ENCODE measurements around the gene FN1. TPM values are rescaled to one million over a fixed set of nuclear protein-coding genes. Genes with fewer than 3 reads are reported as not detected.

Gene FN1
- polyA plus RNA-seq, 1 of the 3 experiments (the other 2 are of a cell fraction), result 1,671 TPM

DNA sequence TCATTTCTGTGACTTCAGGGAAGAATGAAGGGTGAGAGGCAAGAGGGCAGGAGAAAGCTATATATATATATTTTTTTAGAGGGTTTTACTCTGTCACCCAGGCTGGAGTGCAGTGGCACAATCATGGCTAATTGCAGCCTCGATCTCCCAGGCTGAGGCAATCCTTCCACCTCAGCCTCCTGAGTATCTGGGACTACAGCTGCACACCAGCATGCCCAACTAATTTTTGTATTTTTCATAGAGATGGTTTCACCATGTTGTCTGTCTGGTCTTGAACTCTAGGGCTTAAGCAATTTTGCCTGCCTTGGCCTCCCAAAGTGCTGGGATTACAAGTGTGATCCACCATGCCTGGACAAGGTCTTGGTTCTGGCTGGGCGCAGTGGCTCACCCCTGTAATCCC, 120.6 kb downstream of the FN1 start (continued):
- TF ChIP-seq, protein P1, sequence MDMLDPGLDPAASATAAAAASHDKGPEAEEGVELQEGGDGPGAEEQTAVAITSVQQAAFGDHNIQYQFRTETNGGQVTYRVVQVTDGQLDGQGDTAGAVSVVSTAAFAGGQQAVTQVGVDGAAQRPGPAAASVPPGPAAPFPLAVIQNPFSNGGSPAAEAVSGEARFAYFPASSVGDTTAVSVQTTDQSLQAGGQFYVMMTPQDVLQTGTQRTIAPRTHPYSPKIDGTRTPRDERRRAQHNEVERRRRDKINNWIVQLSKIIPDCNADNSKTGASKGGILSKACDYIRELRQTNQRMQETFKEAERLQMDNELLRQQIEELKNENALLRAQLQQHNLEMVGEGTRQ (IDR thresholded peaks at IDR 0.05; ENCODE audit: borderline replicate concordance, low read depth, low read length), result no peak
- no peak for TF ChIP-seq RFX5 (IDR thresholded peaks at IDR 0.05; ENCODE audit: low read length)

DNA sequence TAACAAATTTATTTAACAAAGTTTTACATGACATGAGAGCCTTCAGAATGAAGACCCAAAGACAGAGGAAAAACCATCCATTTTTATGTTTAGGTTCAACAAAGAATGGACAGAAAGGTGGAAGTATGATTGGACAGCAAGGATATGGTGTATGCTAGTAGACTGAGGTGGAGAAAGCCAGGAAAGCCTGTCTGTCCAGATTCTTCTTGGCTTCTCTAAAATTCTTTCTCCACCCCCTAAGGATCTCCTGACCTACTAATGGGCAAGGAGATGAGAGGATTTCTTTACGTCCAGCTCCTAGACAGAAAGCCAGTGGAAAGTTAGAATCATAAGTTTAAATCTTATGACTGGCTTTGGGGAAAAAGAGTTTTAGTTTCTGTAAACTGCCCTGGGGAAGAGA, 121.0 kb downstream of the FN1 start:
- POLR2A ChIA-PET, result no interaction called here

DNA sequence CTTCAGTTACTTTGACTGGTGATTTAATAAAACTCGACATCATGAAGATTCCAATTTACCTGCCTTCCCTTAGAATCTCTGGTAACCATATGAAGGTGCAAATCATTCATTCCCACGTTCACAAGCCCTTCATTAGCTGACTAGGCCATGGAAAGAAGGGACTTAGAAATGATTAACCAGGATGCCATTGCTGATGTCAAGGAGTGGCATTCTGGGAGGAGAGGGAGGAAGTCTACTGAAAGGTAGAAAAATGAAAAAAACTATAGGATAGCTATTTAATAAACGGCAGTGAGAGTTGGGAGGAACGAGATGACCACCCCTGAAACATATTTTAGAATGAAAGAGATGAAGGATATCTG, 122.6 kb downstream of the FN1 start:
- Histone ChIP-seq H3F3A (replicated peaks; ENCODE audit: insufficient read depth) (peaks cover 27% of the 10 kb centered on the region), H3K79me2 (ENCODE audit: insufficient read depth) (peaks cover 61% of the 10 kb centered on the region), H3K4me3 (ENCODE audit: low read depth in 2 of 2, low read length in 1 of 2) (no peak overlapping the region; a peak in 1 of 4 replicates), H2AFZ (ENCODE audit: low read depth) (peak overlapping the region; percentile 100; the same call in 1 of the 2 replicates), H3K4me2 (peak overlapping the region; percentile 93), H3K4me1 (ENCODE audit: control insufficient read depth in 1 of 2, insufficient read depth in 2 of 2, low read depth in 1 of 2, low read length in 1 of 2) (peaks cover 10 to 13% of the 10 kb centered on the region in 2 experiments; a peak in 3 of 4 replicates), H3K9me3 (no peaks in the 10 kb centered on the region), H3K27me3 (ENCODE audit: insufficient read depth) (no peaks in the 10 kb centered on the region), H3K9ac (no peak overlapping the region), H3K9me2 (no peaks in the 10 kb centered on the region), H3K36me3 (replicated peaks in 1 of 2; ENCODE audit: control insufficient read depth in 1 of 2, insufficient read depth in 2 of 2, low read length in 1 of 2) (peaks cover 11 to 36% of the 10 kb centered on the region in 2 experiments), H4K20me1 (ENCODE audit: insufficient read depth) (no peaks in the 10 kb centered on the region), H3K27ac (ENCODE audit: low read depth in 2 of 2, low read length in 1 of 2) (peak overlapping the region in 1 of 2 experiments; percentile 85; a peak in 1 of 4 replicates)
- TF ChIP-seq MXI1 (IDR thresholded peaks at IDR 0.05; ENCODE audit: low read depth, low read length) (no peak), YY1 (IDR thresholded peaks at IDR 0.05; ENCODE audit: low read depth) (no peak), NFIC (IDR thresholded peaks at IDR 0.05; ENCODE audit: borderline replicate concordance) (no peak), RFX5 (IDR thresholded peaks at IDR 0.05; ENCODE audit: low read length) (no peak), POLR2AphosphoS5 (IDR thresholded peaks at IDR 0.05; ENCODE audit: low read depth, low read length) (no peak), TAF1 (IDR thresholded peaks at IDR 0.05; ENCODE audit: borderline replicate concordance, low read depth, low read length) (no peak)
- TF ChIP-seq, protein P2, sequence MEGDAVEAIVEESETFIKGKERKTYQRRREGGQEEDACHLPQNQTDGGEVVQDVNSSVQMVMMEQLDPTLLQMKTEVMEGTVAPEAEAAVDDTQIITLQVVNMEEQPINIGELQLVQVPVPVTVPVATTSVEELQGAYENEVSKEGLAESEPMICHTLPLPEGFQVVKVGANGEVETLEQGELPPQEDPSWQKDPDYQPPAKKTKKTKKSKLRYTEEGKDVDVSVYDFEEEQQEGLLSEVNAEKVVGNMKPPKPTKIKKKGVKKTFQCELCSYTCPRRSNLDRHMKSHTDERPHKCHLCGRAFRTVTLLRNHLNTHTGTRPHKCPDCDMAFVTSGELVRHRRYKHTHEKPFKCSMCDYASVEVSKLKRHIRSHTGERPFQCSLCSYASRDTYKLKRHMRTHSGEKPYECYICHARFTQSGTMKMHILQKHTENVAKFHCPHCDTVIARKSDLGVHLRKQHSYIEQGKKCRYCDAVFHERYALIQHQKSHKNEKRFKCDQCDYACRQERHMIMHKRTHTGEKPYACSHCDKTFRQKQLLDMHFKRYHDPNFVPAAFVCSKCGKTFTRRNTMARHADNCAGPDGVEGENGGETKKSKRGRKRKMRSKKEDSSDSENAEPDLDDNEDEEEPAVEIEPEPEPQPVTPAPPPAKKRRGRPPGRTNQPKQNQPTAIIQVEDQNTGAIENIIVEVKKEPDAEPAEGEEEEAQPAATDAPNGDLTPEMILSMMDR (IDR thresholded peaks at IDR 0.05), result no peak
- TF ChIP-seq, protein P3, sequence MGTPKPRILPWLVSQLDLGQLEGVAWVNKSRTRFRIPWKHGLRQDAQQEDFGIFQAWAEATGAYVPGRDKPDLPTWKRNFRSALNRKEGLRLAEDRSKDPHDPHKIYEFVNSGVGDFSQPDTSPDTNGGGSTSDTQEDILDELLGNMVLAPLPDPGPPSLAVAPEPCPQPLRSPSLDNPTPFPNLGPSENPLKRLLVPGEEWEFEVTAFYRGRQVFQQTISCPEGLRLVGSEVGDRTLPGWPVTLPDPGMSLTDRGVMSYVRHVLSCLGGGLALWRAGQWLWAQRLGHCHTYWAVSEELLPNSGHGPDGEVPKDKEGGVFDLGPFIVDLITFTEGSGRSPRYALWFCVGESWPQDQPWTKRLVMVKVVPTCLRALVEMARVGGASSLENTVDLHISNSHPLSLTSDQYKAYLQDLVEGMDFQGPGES (IDR thresholded peaks at IDR 0.05; ENCODE audit: low read depth, low read length), result no peak
- TF ChIP-seq, protein P4, sequence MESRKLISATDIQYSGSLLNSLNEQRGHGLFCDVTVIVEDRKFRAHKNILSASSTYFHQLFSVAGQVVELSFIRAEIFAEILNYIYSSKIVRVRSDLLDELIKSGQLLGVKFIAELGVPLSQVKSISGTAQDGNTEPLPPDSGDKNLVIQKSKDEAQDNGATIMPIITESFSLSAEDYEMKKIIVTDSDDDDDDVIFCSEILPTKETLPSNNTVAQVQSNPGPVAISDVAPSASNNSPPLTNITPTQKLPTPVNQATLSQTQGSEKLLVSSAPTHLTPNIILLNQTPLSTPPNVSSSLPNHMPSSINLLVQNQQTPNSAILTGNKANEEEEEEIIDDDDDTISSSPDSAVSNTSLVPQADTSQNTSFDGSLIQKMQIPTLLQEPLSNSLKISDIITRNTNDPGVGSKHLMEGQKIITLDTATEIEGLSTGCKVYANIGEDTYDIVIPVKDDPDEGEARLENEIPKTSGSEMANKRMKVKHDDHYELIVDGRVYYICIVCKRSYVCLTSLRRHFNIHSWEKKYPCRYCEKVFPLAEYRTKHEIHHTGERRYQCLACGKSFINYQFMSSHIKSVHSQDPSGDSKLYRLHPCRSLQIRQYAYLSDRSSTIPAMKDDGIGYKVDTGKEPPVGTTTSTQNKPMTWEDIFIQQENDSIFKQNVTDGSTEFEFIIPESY (IDR thresholded peaks at IDR 0.05; ENCODE audit: borderline replicate concordance, low read depth), result no peak
- ChIA-PET POLR2A (no interaction called here), CTCF (interaction anchor here (1.4 kb wide), 2 partner anchors 13 to 63 kb away, joined by 3 to 5 read pairs; no protein-coding TSS in a partner anchor)
- no peak for DNase-seq
- 71% methylated on average over 4 of the region's 4 CpGs for WGBS (ENCODE audit: low lambda C conversion rate)

More for the DNA sequence above, 121.0 kb downstream of the FN1 start:
- Histone ChIP-seq H3K9me3 (no peaks in the 10 kb centered on the region), H3K4me2 (no peak overlapping the region), H4K20me1 (ENCODE audit: insufficient read depth) (no peaks in the 10 kb centered on the region), H3K27ac (ENCODE audit: low read depth in 2 of 2, low read length in 1 of 2) (no peak overlapping the region), H3K79me2 (ENCODE audit: insufficient read depth) (peaks cover 61% of the 10 kb centered on the region), H2AFZ (ENCODE audit: low read depth) (no peak overlapping the region), H3K9me2 (no peaks in the 10 kb centered on the region), H3K9ac (no peak overlapping the region), H3F3A (replicated peaks; ENCODE audit: insufficient read depth) (peaks cover 28% of the 10 kb centered on the region), H3K36me3 (replicated peaks in 1 of 2; ENCODE audit: control insufficient read depth in 1 of 2, insufficient read depth in 2 of 2, low read length in 1 of 2) (peaks cover 22 to 53% of the 10 kb centered on the region in 2 experiments), H3K27me3 (ENCODE audit: insufficient read depth) (no peaks in the 10 kb centered on the region), H3K4me3 (ENCODE audit: low read depth in 2 of 2, low read length in 1 of 2) (no peak overlapping the region), H3K4me1 (ENCODE audit: control insufficient read depth in 1 of 2, insufficient read depth in 2 of 2, low read depth in 1 of 2, low read length in 1 of 2) (peaks cover 10 to 13% of the 10 kb centered on the region in 2 experiments; a peak in 3 of 4 replicates)
- no peak for DNase-seq
- TF ChIP-seq EZH2phosphoT487 (IDR thresholded peaks at IDR 0.05; ENCODE audit: borderline replicate concordance, low read depth), result no peak
- no peak for TF ChIP-seq FOXM1 (IDR thresholded peaks at IDR 0.05; ENCODE audit: low read depth)
- TF ChIP-seq, protein P5, sequence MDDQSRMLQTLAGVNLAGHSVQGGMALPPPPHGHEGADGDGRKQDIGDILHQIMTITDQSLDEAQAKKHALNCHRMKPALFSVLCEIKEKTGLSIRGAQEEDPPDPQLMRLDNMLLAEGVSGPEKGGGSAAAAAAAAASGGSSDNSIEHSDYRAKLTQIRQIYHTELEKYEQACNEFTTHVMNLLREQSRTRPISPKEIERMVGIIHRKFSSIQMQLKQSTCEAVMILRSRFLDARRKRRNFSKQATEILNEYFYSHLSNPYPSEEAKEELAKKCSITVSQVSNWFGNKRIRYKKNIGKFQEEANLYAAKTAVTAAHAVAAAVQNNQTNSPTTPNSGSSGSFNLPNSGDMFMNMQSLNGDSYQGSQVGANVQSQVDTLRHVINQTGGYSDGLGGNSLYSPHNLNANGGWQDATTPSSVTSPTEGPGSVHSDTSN (IDR thresholded peaks at IDR 0.05), result no peak
- TF ChIP-seq ELF1 (IDR thresholded peaks at IDR 0.05), result no peak
- TF ChIP-seq, protein P6, sequence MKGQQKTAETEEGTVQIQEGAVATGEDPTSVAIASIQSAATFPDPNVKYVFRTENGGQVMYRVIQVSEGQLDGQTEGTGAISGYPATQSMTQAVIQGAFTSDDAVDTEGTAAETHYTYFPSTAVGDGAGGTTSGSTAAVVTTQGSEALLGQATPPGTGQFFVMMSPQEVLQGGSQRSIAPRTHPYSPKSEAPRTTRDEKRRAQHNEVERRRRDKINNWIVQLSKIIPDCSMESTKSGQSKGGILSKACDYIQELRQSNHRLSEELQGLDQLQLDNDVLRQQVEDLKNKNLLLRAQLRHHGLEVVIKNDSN (IDR thresholded peaks at IDR 0.05; ENCODE audit: borderline replicate concordance, low read depth), result no peak
- no peak for TF ChIP-seq YY1 (IDR thresholded peaks at IDR 0.05; ENCODE audit: low read depth)
- no peak for TF ChIP-seq NFIC (IDR thresholded peaks at IDR 0.05; ENCODE audit: borderline replicate concordance)
- TF ChIP-seq RAD21 (IDR thresholded peaks at IDR 0.05; ENCODE audit: low read length), result no peak
- no peak for TF ChIP-seq GABPA (IDR thresholded peaks at IDR 0.05; ENCODE audit: low read depth)
- CTCF ChIA-PET, result no interaction called here
- 86% methylated on average over 1 of the region's 1 CpG for WGBS (ENCODE audit: low lambda C conversion rate)

All from SK-N-SH (cell line).